HG02840 (cell line): ENCODE results near the gene ROBO2.

Source experiments
- ATAC-seq: cut with Tn5 transposase; IDR thresholded peaks from one replicate; pipeline ENCODE4 v1.9.1; 2021; ENCODE audit warnings: mild to moderate bottlenecking, moderate library complexity, moderate number of reproducible peaks; ENCODE audit not compliant: unreplicated experiment, low FRiP score

ROBO2 gene

GRCh38 chr3:77323626-77324025, 283.7 kb downstream of the ROBO2 start:
- ATAC-seq: no peak

- no peak for ATAC-seq
Measured at GRCh38 chr3:77324105-77324504, 284.2 kb downstream of the ROBO2 start.

GRCh38 chr3:77325280-77325679, 285.4 kb downstream of the ROBO2 start:
- no peak for ATAC-seq

GRCh38 chr3:77325702-77326101, 285.8 kb downstream of the ROBO2 start:
- ATAC-seq: no peak

- no peak for ATAC-seq
Measured at GRCh38 chr3:77326586-77326985, 286.7 kb downstream of the ROBO2 start.

- no peak for ATAC-seq
Measured at GRCh38 chr3:77328690-77329089, 288.8 kb downstream of the ROBO2 start.

- no peak for ATAC-seq
Measured at GRCh38 chr3:77329116-77329515, 289.2 kb downstream of the ROBO2 start.

- ATAC-seq: no peak
Measured at GRCh38 chr3:77338195-77338594, 298.3 kb downstream of the ROBO2 start.

GRCh38 chr3:77342027-77342426, 302.1 kb downstream of the ROBO2 start:
- ATAC-seq: no peak

- no peak for ATAC-seq
Measured at GRCh38 chr3:77342688-77343087, 302.8 kb downstream of the ROBO2 start.

GRCh38 chr3:77345009-77345408, 305.1 kb downstream of the ROBO2 start:
- no peak for ATAC-seq

GRCh38 chr3:77348244-77348855, 308.5 kb downstream of the ROBO2 start:
- no peak for ATAC-seq

GRCh38 chr3:77354958-77355357, 315.1 kb downstream of the ROBO2 start:
- no peak for ATAC-seq

GRCh38 chr3:77362936-77363335, 323.0 kb downstream of the ROBO2 start:
- no peak for ATAC-seq

- ATAC-seq: no peak
Measured at GRCh38 chr3:77365152-77365551, 325.3 kb downstream of the ROBO2 start.

GRCh38 chr3:77370413-77370812, 330.5 kb downstream of the ROBO2 start:
- ATAC-seq: no peak

- ATAC-seq: no peak
Measured at GRCh38 chr3:77372018-77372417, 332.1 kb downstream of the ROBO2 start.

- no peak for ATAC-seq
Measured at GRCh38 chr3:77372634-77373346, 332.9 kb downstream of the ROBO2 start.

GRCh38 chr3:77373619-77374018, 333.7 kb downstream of the ROBO2 start:
- no peak for ATAC-seq

GRCh38 chr3:77376511-77376910, 336.6 kb downstream of the ROBO2 start:
- ATAC-seq: no peak

GRCh38 chr3:77377717-77378116, 337.8 kb downstream of the ROBO2 start:
- ATAC-seq: no peak

- ATAC-seq: no peak
Measured at GRCh38 chr3:77380136-77380535, 340.2 kb downstream of the ROBO2 start.
